Measurements from ENCODE around the gene ANXA6.

DNA sequence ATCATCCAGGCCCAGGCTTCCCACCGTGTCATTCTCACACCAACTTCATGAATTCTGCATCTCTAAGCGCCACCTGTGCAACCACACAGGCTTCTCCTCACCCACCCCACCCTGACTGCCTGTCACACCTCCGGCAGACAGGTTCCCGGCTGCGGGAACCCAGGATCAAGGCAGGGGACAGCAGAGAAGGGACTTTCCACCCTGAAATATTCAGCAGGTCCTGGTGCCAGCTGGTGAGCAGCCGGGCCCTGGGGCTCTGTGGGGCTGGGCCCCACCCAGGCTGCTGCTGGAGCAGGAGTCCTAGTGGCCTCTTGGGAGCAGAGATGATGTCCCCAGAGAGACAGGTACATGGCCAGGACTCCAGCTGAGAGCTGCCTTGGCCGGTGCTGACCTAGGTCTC is 12.7 kb downstream of the ANXA6 start:
- TF ChIP-seq POLR2A (IDR thresholded peaks at IDR 0.05; ENCODE audit: low read length) (no peak), GATA1 (IDR thresholded peaks at IDR 0.05; ENCODE audit: low read depth, low read length) (no peak)
